Body of pancreas (tissue), 4 donors: Measurements from ENCODE around the gene CENPL.

Experiments
- CTCF ChIP-seq, 7 experiments: fragments of 450-650 bp in 4 of 7; fragments of 200-600 bp in 3 of 7; sonication (generic) in 3 of 7; IDR thresholded peaks; one replicate each; pipeline ENCODE4 v1.5.1; 2016 to 2019; ENCODE audit warnings: antibody characterized with exemption in 7 of 7
- POLR2A ChIP-seq, 3 donors: fragments of 450-650 bp; IDR thresholded peaks; one replicate each; pipeline ENCODE4 v1.6.1; 2016; ENCODE audit warnings: antibody characterized with exemption in 3 of 3, mild to moderate bottlenecking in 2 of 3

GRCh38 chr1:173857363-173857917, 32.8 kb upstream of the CENPL start:
- TF ChIP-seq CTCF (IDR thresholded peaks at IDR 0.05) (no peak), POLR2A (IDR thresholded peaks at IDR 0.05) (no peak)
